ENCODE measurements around the gene NOLC1.

The NOLC1 gene

DNA sequence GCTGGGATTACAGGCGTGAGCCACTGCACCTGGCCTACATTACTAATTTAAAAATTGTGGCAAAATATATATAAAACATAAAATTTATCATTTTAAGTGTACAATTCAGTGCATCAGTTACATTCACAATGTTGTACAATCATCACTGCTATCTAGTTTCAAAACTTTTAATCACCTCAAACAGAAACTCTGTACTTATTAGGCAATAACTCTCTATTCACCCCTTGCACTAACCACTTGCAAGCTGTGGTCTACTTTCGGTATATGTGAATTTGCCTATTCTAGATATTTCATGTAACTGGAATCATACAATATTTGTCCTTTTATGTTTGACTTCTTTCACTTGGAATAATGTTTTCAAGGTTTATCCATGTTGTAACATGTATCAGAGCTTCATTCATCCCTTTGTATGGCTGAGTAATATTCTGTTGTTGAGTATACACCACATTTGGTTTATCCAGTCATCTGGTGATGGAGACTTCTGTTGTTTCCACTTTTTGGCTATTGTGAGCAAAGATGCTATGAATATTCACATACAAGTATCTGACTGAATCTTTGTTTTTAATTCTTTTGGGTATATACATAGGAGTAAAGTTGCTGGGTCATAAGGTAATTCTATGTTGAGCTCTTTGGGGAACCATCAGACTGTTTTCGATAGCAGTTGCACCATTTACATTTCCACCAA lies 59.6 kb downstream of the NOLC1 start:
- no peak for DNase-seq
